Endothelial cell of umbilical vein (primary cell): ENCODE results near the gene F2. TPM values are rescaled to one million over a fixed set of nuclear protein-coding genes. Genes with fewer than 3 reads are reported as not detected.
"Not testable (repeated sequence)": the region's sequence is repeated elsewhere in the genome, so short reads cannot be mapped to it uniquely, and the experiment has no call there.

ENCODE experiments used
- BruUV-seq: library from RNA; stranded (reverse); fragments of 400-500 nt; replicated peaks from 2 replicates; lab custom pipeline; 2021; lab: Mats Ljungman, UMichigan
- CTCF ChIA-PET: fragments of 300-600, 350-600 bp; sonication (Branson Sonifier 250); formaldehyde crosslinking; loops from one replicate; lab custom pipeline; 2021; ENCODE audit warnings: antibody characterized with exemption, inconsistent platforms; lab: Charles Lee
- POLR2A ChIA-PET: fragments of 300-600, 350-600 bp; sonication (Branson Sonifier 250); formaldehyde crosslinking; loops from one replicate; lab custom pipeline; 2021; ENCODE audit warnings: antibody characterized with exemption, inconsistent platforms; lab: Charles Lee
- DNase-seq: peaks from one replicate; pipeline ENCODE4 v3.0.0-alpha.2; 2011; ENCODE audit warnings: low read depth, low spot score
- FAIRE-seq: peaks from 2 replicates; lab custom pipeline; 2011; peaks lifted over from hg19 to GRCh38; lab: Jason Lieb, UNC
- H2AFZ ChIP-seq: 2 replicates; pipeline ENCODE4 v1.6.0; 2012; ENCODE audit warnings: low read depth, low read length, control low read depth, inconsistent platforms
- H3K27ac ChIP-seq: 2 replicates; pipeline ENCODE4 v1.5.1; 2011; ENCODE audit warnings: low read depth, mild to moderate bottlenecking, control low read depth, low read length, moderate library complexity; ENCODE audit not compliant: insufficient read depth
- H3K27me3 ChIP-seq, 2 experiments: 2 replicates each; pipeline versions ENCODE4 v1.6.0 to v1.6.1; 2011; ENCODE audit warnings: low read length in 2 of 2, mixed read lengths in 1 of 2; ENCODE audit not compliant: control insufficient read depth in 2 of 2, insufficient read depth in 2 of 2
- H3K36me3 ChIP-seq, 2 experiments: 2 replicates in 1 of 2; 3 replicates in 1 of 2; pipeline ENCODE4 v1.5.1; 2011; ENCODE audit warnings: low read length in 2 of 2, mild to moderate bottlenecking in 1 of 2, moderate library complexity in 1 of 2; ENCODE audit not compliant: control insufficient read depth in 2 of 2, insufficient read depth in 2 of 2; ENCODE audit errors: extremely low read depth in 1 of 2
- H3K4me1 ChIP-seq: 3 replicates; pipeline ENCODE4 v1.5.1; 2011; ENCODE audit warnings: mild to moderate bottlenecking, low read length; ENCODE audit not compliant: control insufficient read depth, insufficient read depth; ENCODE audit errors: extremely low read depth
- H3K4me2 ChIP-seq: 2 replicates; pipeline ENCODE4 v1.6.1; 2011; ENCODE audit warnings: low read length, control low read depth, mixed read lengths; ENCODE audit not compliant: insufficient read depth
- H3K4me3 ChIP-seq, 3 experiments: fragments of 200-600 bp in 1 of 3; sonication (generic), shearing (Covaris generic) in 1 of 3; replicated peaks in 1 of 3; 2 replicates each; pipeline ENCODE4 v1.5.1; 2011 to 2016; ENCODE audit warnings: control low read depth in 3 of 3, low read length in 3 of 3, mild to moderate bottlenecking in 2 of 3, inconsistent platforms in 1 of 3, low read depth in 1 of 3, moderate library complexity in 1 of 3; ENCODE audit not compliant: insufficient read depth in 1 of 3
- H3K79me2 ChIP-seq: 2 replicates; pipeline ENCODE4 v1.6.0; 2012; ENCODE audit warnings: low read length, inconsistent platforms; ENCODE audit not compliant: control insufficient read depth, insufficient read depth
- H3K9ac ChIP-seq: replicated peaks from 2 replicates; pipeline ENCODE3; 2011; ENCODE audit warnings: low read length, control low read depth; ENCODE audit not compliant: insufficient read depth; ENCODE audit errors: extremely low read depth
- H3K9me1 ChIP-seq: replicated peaks from 3 replicates; pipeline ENCODE4 v1.6.0; 2011; ENCODE audit warnings: mild to moderate bottlenecking, low read length; ENCODE audit not compliant: control insufficient read depth, insufficient read depth; ENCODE audit errors: extremely low read depth
- H3K9me3 ChIP-seq: replicated peaks from 2 replicates; pipeline ENCODE4 v1.5.1; 2012; ENCODE audit warnings: low read length, inconsistent platforms; ENCODE audit not compliant: control insufficient read depth, insufficient read depth
- H4K20me1 ChIP-seq: replicated peaks from 2 replicates; pipeline ENCODE3; 2011; ENCODE audit warnings: mild to moderate bottlenecking, low read length; ENCODE audit not compliant: control insufficient read depth, insufficient read depth; ENCODE audit errors: extremely low read depth
- EZH2 ChIP-seq: IDR thresholded peaks from 2 replicates; pipeline ENCODE4 v1.6.1; 2012; ENCODE audit warnings: borderline replicate concordance, low read depth, mild to moderate bottlenecking, moderate library complexity, low read length, inconsistent platforms; ENCODE audit not compliant: severe bottlenecking
- FOS ChIP-seq: IDR thresholded peaks from 2 replicates; pipeline ENCODE4 v1.6.1; 2011; ENCODE audit warnings: mild to moderate bottlenecking, low read length, moderate library complexity, borderline replicate concordance; ENCODE audit not compliant: insufficient read depth
- GATA2 ChIP-seq: IDR thresholded peaks from 2 replicates; pipeline ENCODE4 v1.7.0; 2011; ENCODE audit warnings: low read depth, mild to moderate bottlenecking, moderate library complexity, mixed read lengths, low read length; ENCODE audit not compliant: insufficient read length, insufficient read depth
- JUN ChIP-seq: IDR thresholded peaks from 2 replicates; pipeline ENCODE4 v1.6.1; 2011; ENCODE audit warnings: borderline replicate concordance, low read depth; ENCODE audit not compliant: insufficient read length, insufficient read depth
- MAX ChIP-seq: IDR thresholded peaks from 2 replicates; pipeline ENCODE4 v1.6.1; 2011; ENCODE audit not compliant: insufficient read depth, insufficient read length
- MYC ChIP-seq: IDR thresholded peaks from one replicate; pipeline ENCODE4 v1.6.1; 2011; ENCODE audit warnings: mild to moderate bottlenecking, low read depth, low read length
- POLR2A ChIP-seq: IDR thresholded peaks from 2 replicates; pipeline ENCODE4 v1.6.1; 2012; ENCODE audit warnings: low read depth, mild to moderate bottlenecking, control low read depth, low read length
- POLR2AphosphoS5 ChIP-seq: IDR thresholded peaks from 2 replicates; pipeline ENCODE4 v1.6.1; 2012; ENCODE audit warnings: low read depth, mild to moderate bottlenecking, control low read depth, low read length, moderate library complexity; ENCODE audit not compliant: insufficient read depth
- dilution Hi-C: fragments of 300-500 bp; cut with MboI; formaldehyde crosslinking; loops from one replicate; pipeline ENCODE4 v1.15.0; 2019; ENCODE audit warnings: low sequenced_read_pairs; ENCODE audit not compliant: extremely low pct_ligation_motif_present
- intact Hi-C: fragments of 100-400 bp; cut with micrococcal nuclease; formaldehyde crosslinking; loops from one replicate; pipeline ENCODE4 v1.10.0; 2022
- polyA plus RNA-seq, 4 experiments: library from polyadenylated mRNA; depleted of rRNA in 3 of 4; stranded (reverse) in 3 of 4; unstranded in 1 of 4; fragments of >200 nt; gene quantifications; 2 replicates each; pipeline versions ENCODE4 v1.2.1 to v1.2.3, GENCODE V29; 2011 to 2012; ENCODE audit warnings: missing spikeins in 1 of 4
- total RNA-seq: library from RNA; stranded (reverse); gene quantifications from 2 replicates; pipeline ENCODE4 v1.2.3, GENCODE V29; 2021
- TF ChIP-seq, protein P1 (sequence below), 2 donors: IDR thresholded peaks; 1 replicate in 1 of 2; 2 replicates in 1 of 2; pipeline ENCODE4 v1.5.1; 2011; ENCODE audit warnings: low read length in 2 of 2, mild to moderate bottlenecking in 2 of 2, moderate library complexity in 2 of 2, control low read depth in 1 of 2, inconsistent platforms in 1 of 2, low read depth in 1 of 2; ENCODE audit not compliant: insufficient read depth in 1 of 2; ENCODE audit errors: extremely low read depth in 1 of 2

F2 gene
- total and polyA plus RNA-seq, 2 donors (not counting 3 experiments of a cell fraction or from before 2014, with no cell fraction given), result 0.04 TPM; not detected in 1

DNA sequence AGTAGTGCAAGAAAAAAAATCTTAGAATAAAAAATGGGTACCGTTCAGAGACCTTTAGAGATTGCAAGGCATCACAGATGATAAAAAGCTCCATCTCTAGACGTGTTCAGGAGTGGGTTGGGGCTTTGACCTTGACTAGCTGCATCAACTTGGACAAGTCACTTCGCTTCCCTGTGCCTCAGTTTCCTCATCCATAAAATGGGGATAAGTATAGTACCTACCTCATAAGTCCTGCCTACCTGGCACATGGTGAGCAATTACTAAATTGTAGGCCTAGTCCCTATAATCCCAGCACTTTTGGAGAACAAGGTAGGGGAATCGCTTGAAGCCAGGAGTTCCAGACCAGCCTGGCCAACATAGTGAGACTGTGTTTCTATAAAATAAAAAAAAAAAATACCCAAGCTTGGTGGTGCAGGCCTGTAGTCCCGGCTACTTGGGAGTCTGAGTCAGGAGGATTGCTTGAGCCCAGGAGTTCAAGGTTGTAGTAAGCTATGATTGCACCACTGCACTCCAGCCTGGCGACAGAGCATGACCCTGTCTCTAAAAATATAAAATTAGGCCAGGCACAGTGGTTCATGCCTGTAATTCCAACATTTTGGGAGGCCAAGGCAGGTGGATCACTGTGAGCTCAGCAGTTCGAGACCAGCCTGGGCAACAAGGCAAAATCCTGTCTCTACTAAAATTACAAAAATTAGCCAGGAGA is 6.0 kb upstream of the F2 start:
- peak; percentile 35 for FAIRE-seq
- Histone ChIP-seq H3K27ac (no peak overlapping the region), H3K4me1 (peaks cover 4% of the 10 kb centered on the region), H3K27me3 (no peaks in the 10 kb centered on the region), H3K4me2 (no peak overlapping the region), H3K36me3 (no peaks in the 10 kb centered on the region), H4K20me1 (no peaks in the 10 kb centered on the region), H3K79me2 (no peaks in the 10 kb centered on the region), H3K9me3 (no peaks in the 10 kb centered on the region), H3K9ac (no peak overlapping the region), H3K9me1 (no peaks in the 10 kb centered on the region), H3K4me3 (no peak overlapping the region), H2AFZ (no peak overlapping the region)
- BruUV-seq, result no TSS peak
- ChIA-PET CTCF (interaction anchor here (1.2 kb wide), 1 partner anchor 29 kb away, joined by 3 read pairs; no protein-coding TSS in a partner anchor), POLR2A (no interaction called here)
- TF ChIP-seq POLR2AphosphoS5 (no peak), EZH2 (no peak), MYC (no peak), FOS (no peak), POLR2A (no peak), GATA2 (no peak), JUN (no peak), MAX (no peak)
- TF ChIP-seq, protein P1, sequence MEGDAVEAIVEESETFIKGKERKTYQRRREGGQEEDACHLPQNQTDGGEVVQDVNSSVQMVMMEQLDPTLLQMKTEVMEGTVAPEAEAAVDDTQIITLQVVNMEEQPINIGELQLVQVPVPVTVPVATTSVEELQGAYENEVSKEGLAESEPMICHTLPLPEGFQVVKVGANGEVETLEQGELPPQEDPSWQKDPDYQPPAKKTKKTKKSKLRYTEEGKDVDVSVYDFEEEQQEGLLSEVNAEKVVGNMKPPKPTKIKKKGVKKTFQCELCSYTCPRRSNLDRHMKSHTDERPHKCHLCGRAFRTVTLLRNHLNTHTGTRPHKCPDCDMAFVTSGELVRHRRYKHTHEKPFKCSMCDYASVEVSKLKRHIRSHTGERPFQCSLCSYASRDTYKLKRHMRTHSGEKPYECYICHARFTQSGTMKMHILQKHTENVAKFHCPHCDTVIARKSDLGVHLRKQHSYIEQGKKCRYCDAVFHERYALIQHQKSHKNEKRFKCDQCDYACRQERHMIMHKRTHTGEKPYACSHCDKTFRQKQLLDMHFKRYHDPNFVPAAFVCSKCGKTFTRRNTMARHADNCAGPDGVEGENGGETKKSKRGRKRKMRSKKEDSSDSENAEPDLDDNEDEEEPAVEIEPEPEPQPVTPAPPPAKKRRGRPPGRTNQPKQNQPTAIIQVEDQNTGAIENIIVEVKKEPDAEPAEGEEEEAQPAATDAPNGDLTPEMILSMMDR (IDR thresholded peaks at IDR 0.05; ENCODE audit: extremely low read depth in 1 of 2, insufficient read depth in 1 of 2, low read depth in 1 of 2, low read length in 2 of 2), result no peak
- dilution Hi-C loops (no loop called here), intact Hi-C loops (no loop called here)
- DNase-seq, result no peak

DNA sequence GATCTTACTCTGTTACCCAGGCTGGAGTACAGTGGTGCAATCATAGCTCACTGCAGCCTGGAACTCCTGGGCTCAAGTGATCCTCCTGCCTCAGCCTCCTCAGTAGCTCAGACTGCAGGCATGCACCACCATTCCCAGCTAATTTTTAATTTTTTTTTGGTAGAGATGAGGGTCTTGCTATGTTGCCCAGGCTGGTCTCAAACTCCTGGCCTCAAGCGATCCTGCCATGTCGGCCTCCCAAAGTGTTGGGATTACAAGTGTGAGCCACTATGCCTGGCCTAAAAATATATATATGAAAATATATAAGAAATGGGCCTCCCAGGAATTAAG is 1.2 kb upstream of the F2 start:
- POLR2A ChIA-PET, intact Hi-C loops: not testable (repeated sequence)

More for the DNA sequence above, 1.2 kb upstream of the F2 start:
- H3K36me3 ChIP-seq, H3K27me3 ChIP-seq, CTCF ChIA-PET, H3K4me1 ChIP-seq, H2AFZ ChIP-seq, DNase-seq, dilution Hi-C loops, H3K79me2 ChIP-seq, H4K20me1 ChIP-seq, H3K4me3 ChIP-seq, H3K9me3 ChIP-seq, FAIRE-seq, H3K9me1 ChIP-seq, H3K27ac ChIP-seq, H3K4me2 ChIP-seq, BruUV-seq, H3K9ac ChIP-seq: not testable (repeated sequence)
